Measurements from ENCODE around the gene STYXL2.

The STYXL2 gene

GRCh38 chr1:167109125-167109524, 15.2 kb downstream of the STYXL2 start:
- ATAC-seq: no peak

DNA sequence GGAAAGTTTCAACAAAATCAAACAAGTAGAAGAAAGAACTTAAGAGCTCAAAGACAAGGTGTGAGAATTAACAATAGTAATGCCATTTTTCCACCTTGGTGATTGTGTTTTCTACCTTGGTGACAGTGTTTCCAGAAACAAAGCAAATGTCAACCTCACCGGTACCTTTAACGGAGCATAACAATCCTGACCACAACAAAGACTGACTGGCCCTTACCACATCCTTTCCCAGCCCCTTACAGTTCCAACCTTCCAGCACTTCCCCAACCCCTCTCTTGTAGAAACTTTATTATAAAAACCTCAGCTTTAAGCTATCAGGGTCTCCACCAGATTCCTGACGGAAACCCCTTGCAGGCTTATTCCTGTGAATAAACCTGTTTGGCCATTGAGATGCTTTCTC, 16.7 kb downstream of the STYXL2 start:
- ATAC-seq: no peak

More at GRCh38 chr1:167109125-167109524, 15.2 kb downstream of the STYXL2 start:
- TF ChIP-seq PPARA (CRISPR knock-in tag; IDR thresholded peaks at IDR 0.05; ENCODE audit: borderline replicate concordance) (no peak), ZC3H10 (CRISPR knock-in tag; IDR thresholded peaks at IDR 0.05) (no peak), ZFP3 (CRISPR knock-in tag; IDR thresholded peaks at IDR 0.05) (no peak), TOX (CRISPR knock-in tag; IDR thresholded peaks at IDR 0.05; ENCODE audit: borderline replicate concordance) (no peak), ZNF70 (CRISPR knock-in tag; IDR thresholded peaks at IDR 0.05) (no peak), CREB5 (CRISPR knock-in tag; IDR thresholded peaks at IDR 0.05; ENCODE audit: low read depth) (no peak), BACH2 (CRISPR knock-in tag; IDR thresholded peaks at IDR 0.05; ENCODE audit: borderline replicate concordance) (no peak), ARNTL (CRISPR knock-in tag; IDR thresholded peaks at IDR 0.05; ENCODE audit: borderline replicate concordance, low read depth) (no peak), ZNF8 (CRISPR knock-in tag; IDR thresholded peaks at IDR 0.05) (no peak), ISL1 (CRISPR knock-in tag; IDR thresholded peaks at IDR 0.05) (no peak), RARB (CRISPR knock-in tag; IDR thresholded peaks at IDR 0.05) (no peak), ZNF565 (CRISPR knock-in tag; conservative IDR thresholded peaks at IDR 0.05; ENCODE audit: low read depth) (no peak)
- TF ChIP-seq, protein P1, sequence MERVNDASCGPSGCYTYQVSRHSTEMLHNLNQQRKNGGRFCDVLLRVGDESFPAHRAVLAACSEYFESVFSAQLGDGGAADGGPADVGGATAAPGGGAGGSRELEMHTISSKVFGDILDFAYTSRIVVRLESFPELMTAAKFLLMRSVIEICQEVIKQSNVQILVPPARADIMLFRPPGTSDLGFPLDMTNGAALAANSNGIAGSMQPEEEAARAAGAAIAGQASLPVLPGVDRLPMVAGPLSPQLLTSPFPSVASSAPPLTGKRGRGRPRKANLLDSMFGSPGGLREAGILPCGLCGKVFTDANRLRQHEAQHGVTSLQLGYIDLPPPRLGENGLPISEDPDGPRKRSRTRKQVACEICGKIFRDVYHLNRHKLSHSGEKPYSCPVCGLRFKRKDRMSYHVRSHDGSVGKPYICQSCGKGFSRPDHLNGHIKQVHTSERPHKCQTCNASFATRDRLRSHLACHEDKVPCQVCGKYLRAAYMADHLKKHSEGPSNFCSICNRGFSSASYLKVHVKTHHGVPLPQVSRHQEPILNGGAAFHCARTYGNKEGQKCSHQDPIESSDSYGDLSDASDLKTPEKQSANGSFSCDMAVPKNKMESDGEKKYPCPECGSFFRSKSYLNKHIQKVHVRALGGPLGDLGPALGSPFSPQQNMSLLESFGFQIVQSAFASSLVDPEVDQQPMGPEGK (CRISPR knock-in tag; IDR thresholded peaks at IDR 0.05; ENCODE audit: borderline replicate concordance): no peak

More for the DNA sequence above, 16.7 kb downstream of the STYXL2 start:
- no peak for TF ChIP-seq CSDC2 (CRISPR knock-in tag; IDR thresholded peaks at IDR 0.05)
- TF ChIP-seq, protein P2, sequence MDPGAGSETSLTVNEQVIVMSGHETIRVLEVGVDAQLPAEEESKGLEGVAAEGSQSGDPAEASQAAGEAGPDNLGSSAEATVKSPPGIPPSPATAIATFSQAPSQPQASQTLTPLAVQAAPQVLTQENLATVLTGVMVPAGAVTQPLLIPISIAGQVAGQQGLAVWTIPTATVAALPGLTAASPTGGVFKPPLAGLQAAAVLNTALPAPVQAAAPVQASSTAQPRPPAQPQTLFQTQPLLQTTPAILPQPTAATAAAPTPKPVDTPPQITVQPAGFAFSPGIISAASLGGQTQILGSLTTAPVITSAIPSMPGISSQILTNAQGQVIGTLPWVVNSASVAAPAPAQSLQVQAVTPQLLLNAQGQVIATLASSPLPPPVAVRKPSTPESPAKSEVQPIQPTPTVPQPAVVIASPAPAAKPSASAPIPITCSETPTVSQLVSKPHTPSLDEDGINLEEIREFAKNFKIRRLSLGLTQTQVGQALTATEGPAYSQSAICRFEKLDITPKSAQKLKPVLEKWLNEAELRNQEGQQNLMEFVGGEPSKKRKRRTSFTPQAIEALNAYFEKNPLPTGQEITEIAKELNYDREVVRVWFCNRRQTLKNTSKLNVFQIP (CRISPR knock-in tag; IDR thresholded peaks at IDR 0.05; ENCODE audit: borderline replicate concordance, low read depth): no peak
- no peak for TF ChIP-seq ZNF70 (CRISPR knock-in tag; IDR thresholded peaks at IDR 0.05)
- no peak for TF ChIP-seq PPARA (CRISPR knock-in tag; IDR thresholded peaks at IDR 0.05; ENCODE audit: borderline replicate concordance)
- TF ChIP-seq ZNF8 (CRISPR knock-in tag; IDR thresholded peaks at IDR 0.05): no peak
- no peak for TF ChIP-seq ZFP3 (CRISPR knock-in tag; IDR thresholded peaks at IDR 0.05)
- no peak for TF ChIP-seq OSR1 (CRISPR knock-in tag; IDR thresholded peaks at IDR 0.05)
- no peak for TF ChIP-seq SNAI2 (CRISPR knock-in tag; IDR thresholded peaks at IDR 0.05)
- no peak for TF ChIP-seq TOX (CRISPR knock-in tag; IDR thresholded peaks at IDR 0.05; ENCODE audit: borderline replicate concordance)
- TF ChIP-seq ZNF565 (CRISPR knock-in tag; conservative IDR thresholded peaks at IDR 0.05; ENCODE audit: low read depth): no peak
- TF ChIP-seq, protein P3, sequence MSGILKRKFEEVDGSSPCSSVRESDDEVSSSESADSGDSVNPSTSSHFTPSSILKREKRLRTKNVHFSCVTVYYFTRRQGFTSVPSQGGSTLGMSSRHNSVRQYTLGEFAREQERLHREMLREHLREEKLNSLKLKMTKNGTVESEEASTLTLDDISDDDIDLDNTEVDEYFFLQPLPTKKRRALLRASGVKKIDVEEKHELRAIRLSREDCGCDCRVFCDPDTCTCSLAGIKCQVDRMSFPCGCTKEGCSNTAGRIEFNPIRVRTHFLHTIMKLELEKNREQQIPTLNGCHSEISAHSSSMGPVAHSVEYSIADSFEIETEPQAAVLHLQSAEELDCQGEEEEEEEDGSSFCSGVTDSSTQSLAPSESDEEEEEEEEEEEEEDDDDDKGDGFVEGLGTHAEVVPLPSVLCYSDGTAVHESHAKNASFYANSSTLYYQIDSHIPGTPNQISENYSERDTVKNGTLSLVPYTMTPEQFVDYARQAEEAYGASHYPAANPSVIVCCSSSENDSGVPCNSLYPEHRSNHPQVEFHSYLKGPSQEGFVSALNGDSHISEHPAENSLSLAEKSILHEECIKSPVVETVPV (CRISPR knock-in tag; IDR thresholded peaks at IDR 0.05): no peak
- TF ChIP-seq GLIS3 (CRISPR knock-in tag; IDR thresholded peaks at IDR 0.05): no peak
- no peak for TF ChIP-seq ESRRG (CRISPR knock-in tag; IDR thresholded peaks at IDR 0.05)
- TF ChIP-seq, protein P4, sequence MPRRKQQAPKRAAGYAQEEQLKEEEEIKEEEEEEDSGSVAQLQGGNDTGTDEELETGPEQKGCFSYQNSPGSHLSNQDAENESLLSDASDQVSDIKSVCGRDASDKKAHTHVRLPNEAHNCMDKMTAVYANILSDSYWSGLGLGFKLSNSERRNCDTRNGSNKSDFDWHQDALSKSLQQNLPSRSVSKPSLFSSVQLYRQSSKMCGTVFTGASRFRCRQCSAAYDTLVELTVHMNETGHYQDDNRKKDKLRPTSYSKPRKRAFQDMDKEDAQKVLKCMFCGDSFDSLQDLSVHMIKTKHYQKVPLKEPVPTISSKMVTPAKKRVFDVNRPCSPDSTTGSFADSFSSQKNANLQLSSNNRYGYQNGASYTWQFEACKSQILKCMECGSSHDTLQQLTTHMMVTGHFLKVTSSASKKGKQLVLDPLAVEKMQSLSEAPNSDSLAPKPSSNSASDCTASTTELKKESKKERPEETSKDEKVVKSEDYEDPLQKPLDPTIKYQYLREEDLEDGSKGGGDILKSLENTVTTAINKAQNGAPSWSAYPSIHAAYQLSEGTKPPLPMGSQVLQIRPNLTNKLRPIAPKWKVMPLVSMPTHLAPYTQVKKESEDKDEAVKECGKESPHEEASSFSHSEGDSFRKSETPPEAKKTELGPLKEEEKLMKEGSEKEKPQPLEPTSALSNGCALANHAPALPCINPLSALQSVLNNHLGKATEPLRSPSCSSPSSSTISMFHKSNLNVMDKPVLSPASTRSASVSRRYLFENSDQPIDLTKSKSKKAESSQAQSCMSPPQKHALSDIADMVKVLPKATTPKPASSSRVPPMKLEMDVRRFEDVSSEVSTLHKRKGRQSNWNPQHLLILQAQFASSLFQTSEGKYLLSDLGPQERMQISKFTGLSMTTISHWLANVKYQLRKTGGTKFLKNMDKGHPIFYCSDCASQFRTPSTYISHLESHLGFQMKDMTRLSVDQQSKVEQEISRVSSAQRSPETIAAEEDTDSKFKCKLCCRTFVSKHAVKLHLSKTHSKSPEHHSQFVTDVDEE (CRISPR knock-in tag; IDR thresholded peaks at IDR 0.05): no peak
- TF ChIP-seq ZFP30 (CRISPR knock-in tag; IDR thresholded peaks at IDR 0.05): no peak
- TF ChIP-seq BACH2 (CRISPR knock-in tag; IDR thresholded peaks at IDR 0.05; ENCODE audit: borderline replicate concordance): no peak
- TF ChIP-seq ARNTL (CRISPR knock-in tag; IDR thresholded peaks at IDR 0.05; ENCODE audit: borderline replicate concordance, low read depth): no peak
